ENCODE measurements around the gene PKNOX2. TPM values are rescaled to one million over a fixed set of nuclear protein-coding genes. Genes with fewer than 3 reads are reported as not detected.
A peak's percentile ranks its signal among the peaks of the same experiment; 100 is the strongest.

Gene PKNOX2
- total RNA-seq, 1 experiment from 2014 or later = not detected

DNA sequence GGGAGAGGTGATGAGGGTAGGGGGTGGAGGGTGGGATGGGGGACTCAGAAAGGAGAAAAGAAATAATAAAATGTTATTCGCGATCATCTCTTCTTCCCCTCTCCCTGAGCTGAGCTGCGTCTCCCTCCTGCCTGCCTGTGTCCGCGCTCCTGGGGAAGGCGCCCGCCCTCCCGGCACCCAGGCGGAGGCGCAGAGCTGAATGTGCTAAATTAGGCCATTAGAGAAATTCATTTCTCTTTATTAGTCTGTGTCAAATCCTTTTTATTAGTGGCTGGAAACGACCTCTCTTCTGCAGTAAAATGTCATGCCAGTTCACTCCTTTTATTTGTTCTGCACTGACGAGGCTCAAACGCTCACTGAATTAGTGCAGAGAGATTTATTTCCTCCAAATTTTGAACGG, 215.4 kb downstream of the PKNOX2 start:
- no peaks in the 10 kb centered on the region for H3K4me1 ChIP-seq (replicated peaks)
- no peak overlapping the region for H3K4me3 ChIP-seq
- no peaks in the 10 kb centered on the region for H3K27me3 ChIP-seq (replicated peaks)
- no peaks in the 10 kb centered on the region for H3K9me3 ChIP-seq (replicated peaks)
- DNase-seq (ENCODE audit: low read depth in 1 of 2, low spot score in 2 of 2) = no peak
- H3K36me3 ChIP-seq = no peaks in the 10 kb centered on the region
- no peak overlapping the region for H3K27ac ChIP-seq

DNA sequence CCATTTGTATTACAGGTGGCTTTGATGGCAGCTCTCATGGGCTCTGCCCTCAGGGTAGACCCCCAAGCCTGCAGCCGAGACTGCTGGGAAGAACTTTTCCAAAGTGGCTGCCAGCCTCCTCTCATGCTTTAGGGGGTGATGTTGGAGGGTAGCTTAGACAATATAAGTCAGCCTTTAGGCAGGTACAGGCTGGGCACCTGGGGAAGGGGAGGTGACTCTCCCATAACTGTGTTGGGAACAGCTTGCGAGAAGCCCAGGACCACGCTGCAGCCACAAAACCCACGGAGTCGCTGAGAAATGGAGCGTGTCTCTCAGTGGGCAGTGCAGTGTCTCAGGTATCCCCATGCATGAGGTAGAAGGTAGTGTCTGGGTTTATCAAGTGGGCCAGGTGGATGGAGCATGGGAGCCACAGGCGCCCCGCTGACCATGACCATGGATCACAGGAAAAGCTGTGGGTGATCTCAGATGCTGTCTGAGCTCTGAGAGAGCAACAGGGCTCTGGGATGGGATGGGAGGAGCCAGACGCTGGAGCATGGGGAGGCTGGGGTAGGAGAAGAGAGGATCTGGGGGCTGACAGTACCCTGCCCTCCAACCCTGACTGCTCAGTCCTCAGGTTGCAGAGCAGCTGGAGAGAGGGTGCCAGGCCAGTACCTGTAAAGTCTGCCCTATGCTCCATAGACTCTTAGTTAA, 216.3 kb downstream of the PKNOX2 start:
- no peaks in the 10 kb centered on the region for H3K36me3 ChIP-seq

DNA sequence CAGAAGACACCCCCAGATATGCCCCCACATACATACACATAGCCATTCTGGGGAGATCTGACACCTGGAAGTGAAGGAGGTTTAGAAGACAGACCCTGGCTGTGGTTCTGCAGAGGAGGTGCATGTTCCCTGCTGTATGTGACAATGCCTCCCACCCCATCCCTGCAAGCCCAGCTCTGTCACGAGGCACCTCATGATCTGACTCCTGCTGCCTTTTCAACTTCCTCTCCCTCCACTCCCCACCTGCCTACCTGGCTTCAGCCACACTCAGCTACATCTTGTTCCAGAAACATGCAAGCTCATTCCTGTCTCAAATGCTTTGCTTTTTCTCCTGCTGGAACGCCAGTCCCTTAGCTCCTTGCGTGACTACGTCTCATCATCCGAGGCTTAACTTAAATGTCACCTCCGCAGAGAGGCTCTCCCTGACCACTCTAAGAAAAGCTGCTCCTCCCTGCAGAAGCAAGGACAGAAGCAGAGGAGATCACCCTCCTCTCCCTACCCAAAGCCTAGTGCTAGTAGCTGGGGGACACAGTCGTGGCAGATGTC, 217.0 kb downstream of the PKNOX2 start:
- Histone ChIP-seq H3K4me1 (replicated peaks) (no peaks in the 10 kb centered on the region), H3K9me3 (replicated peaks) (no peaks in the 10 kb centered on the region), H3K27ac (no peak overlapping the region), H3K4me3 (no peak overlapping the region), H3K36me3 (no peaks in the 10 kb centered on the region), H3K27me3 (replicated peaks) (no peaks in the 10 kb centered on the region)
- no peak for DNase-seq (ENCODE audit: low read depth in 1 of 2, low spot score in 2 of 2)

More for the DNA sequence above, 216.3 kb downstream of the PKNOX2 start:
- Histone ChIP-seq H3K4me1 (replicated peaks) (no peaks in the 10 kb centered on the region), H3K4me3 (no peak overlapping the region), H3K9me3 (replicated peaks) (no peaks in the 10 kb centered on the region), H3K27ac (no peak overlapping the region), H3K27me3 (replicated peaks) (no peaks in the 10 kb centered on the region)
- no peak for DNase-seq (ENCODE audit: low read depth in 1 of 2, low spot score in 2 of 2)

DNA sequence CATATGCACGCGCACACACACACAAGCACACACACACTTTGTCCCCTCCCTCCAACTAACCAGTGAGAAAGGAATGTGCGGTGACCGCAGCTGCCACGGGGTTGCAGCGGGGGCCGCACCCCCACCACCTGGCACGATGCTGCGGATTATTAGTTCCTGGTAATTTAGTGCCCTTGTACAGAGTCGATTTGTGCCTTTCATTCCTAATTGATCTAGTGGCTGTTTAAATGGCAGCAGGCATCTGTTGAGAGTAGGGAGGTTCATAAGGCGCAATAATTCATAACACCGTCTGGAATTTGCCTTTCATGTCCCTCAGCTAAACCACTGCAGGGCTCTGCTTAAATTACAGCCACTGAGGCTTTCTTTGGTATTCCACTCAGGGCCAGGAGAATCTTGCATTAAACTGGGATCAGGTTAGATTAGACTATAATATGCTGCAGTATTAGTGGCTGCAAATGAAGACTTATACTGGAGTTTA, 217.8 kb downstream of the PKNOX2 start:
- Histone ChIP-seq H3K9me3 (replicated peaks) (no peaks in the 10 kb centered on the region), H3K4me1 (replicated peaks) (no peaks in the 10 kb centered on the region), H3K27me3 (replicated peaks) (no peaks in the 10 kb centered on the region), H3K4me3 (no peak overlapping the region), H3K27ac (no peak overlapping the region), H3K36me3 (no peaks in the 10 kb centered on the region)
- no peak for DNase-seq (ENCODE audit: low read depth in 1 of 2, low spot score in 2 of 2)

DNA sequence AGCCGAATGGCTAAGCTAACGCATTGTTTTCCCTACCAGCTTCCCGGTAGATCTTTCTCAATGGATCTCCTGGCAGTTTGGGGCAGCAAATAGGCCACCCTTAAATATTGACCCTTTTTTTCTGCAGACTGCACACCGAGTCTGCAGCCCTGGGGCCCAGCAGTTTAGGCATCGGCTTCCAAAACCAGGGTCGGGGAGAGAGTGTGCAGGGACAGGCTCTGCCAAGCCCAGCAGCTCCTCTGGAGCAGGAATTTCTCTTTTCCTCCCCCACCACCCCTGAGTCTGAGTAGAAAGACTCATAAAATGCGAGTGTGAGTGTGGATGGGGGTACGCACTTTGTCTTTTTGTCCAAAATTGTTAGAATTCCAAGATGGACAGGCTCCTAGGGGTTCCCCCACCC, 218.3 kb downstream of the PKNOX2 start:
- DNase-seq (ENCODE audit: low read depth in 1 of 2, low spot score in 2 of 2) = no peak
- Histone ChIP-seq H3K4me3 (no peak overlapping the region), H3K9me3 (replicated peaks) (no peaks in the 10 kb centered on the region), H3K4me1 (replicated peaks) (no peaks in the 10 kb centered on the region), H3K36me3 (no peaks in the 10 kb centered on the region), H3K27me3 (replicated peaks) (no peaks in the 10 kb centered on the region), H3K27ac (no peak overlapping the region)

DNA sequence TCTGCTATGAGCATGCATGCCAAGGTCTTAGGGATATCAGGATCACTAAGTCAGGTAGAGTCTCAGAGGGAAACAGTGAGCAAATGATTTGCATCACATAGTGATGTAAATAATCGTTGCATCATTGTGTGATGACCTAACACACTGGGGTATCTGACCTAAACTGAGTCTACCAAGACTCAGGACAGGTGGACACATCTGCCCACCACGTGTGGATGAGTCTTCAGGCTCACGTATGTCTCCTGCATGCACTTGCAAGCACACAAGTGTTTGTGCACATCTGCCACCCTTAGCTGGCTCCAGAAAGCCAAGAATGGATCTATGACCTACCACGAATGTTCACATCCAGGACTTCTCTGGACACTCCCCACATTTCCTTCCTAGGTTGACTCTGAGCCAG, 220.3 kb downstream of the PKNOX2 start:
- no peaks in the 10 kb centered on the region for H3K27me3 ChIP-seq (replicated peaks)
- no peaks in the 10 kb centered on the region for H3K4me1 ChIP-seq (replicated peaks)
- H3K4me3 ChIP-seq = no peak overlapping the region
- H3K9me3 ChIP-seq (replicated peaks) = no peaks in the 10 kb centered on the region
- H3K27ac ChIP-seq = no peak overlapping the region
- DNase-seq (ENCODE audit: low read depth in 1 of 2, low spot score in 2 of 2) = no peak
- no peaks in the 10 kb centered on the region for H3K36me3 ChIP-seq

DNA sequence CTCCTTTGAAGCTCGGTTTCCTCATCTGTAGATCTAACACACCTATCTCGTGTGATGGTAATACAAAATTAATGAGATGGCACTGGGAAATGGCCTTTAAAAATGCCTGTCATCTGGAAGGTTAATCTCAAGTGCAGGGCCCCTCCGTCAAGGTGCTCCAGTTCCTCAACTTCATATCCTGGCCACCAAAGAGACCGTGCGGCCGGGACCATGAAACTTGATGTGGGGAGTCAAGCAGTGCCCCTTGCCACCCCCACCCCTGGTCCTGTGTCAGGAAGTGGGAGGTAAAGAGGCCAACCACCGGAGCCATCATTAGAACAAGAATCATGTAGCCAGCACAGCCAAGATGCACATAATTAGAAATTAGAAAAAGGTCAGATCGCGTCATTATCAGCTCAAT, 223.3 kb downstream of the PKNOX2 start:
- H3K4me3 ChIP-seq = no peak overlapping the region
- H3K27ac ChIP-seq = no peak overlapping the region
- H3K27me3 ChIP-seq (replicated peaks) = no peaks in the 10 kb centered on the region
- no peak for DNase-seq (ENCODE audit: low read depth in 1 of 2, low spot score in 2 of 2)
- H3K36me3 ChIP-seq = no peaks in the 10 kb centered on the region
- H3K9me3 ChIP-seq (replicated peaks) = no peaks in the 10 kb centered on the region
- H3K4me1 ChIP-seq (replicated peaks) = peaks cover 14% of the 10 kb centered on the region

DNA sequence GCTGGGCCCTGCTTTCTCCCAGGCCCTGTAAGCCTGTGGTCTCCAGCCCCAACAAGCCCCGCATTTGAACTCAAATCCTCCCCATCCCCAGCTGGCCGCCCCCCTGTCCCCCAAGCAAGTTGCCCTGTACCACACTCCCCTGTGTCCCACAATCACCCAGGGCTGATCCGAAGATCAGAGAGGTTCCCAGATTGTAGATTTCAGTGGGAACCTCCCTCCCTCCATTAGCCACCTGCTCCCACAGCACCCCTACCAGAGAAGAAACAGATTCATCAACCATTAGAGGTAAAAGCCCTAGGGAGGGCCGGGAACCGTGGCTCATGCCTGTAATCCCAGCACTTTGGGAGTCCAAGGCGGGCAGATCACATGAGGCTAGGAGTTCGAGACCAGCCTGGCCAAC, 224.1 kb downstream of the PKNOX2 start:
- Histone ChIP-seq H3K27ac (no peak overlapping the region), H3K36me3 (no peaks in the 10 kb centered on the region), H3K4me1 (replicated peaks) (peaks cover 14% of the 10 kb centered on the region), H3K4me3 (no peak overlapping the region), H3K9me3 (replicated peaks) (no peaks in the 10 kb centered on the region), H3K27me3 (replicated peaks) (no peaks in the 10 kb centered on the region)
- DNase-seq (ENCODE audit: low read depth in 1 of 2, low spot score in 2 of 2) = no peak

DNA sequence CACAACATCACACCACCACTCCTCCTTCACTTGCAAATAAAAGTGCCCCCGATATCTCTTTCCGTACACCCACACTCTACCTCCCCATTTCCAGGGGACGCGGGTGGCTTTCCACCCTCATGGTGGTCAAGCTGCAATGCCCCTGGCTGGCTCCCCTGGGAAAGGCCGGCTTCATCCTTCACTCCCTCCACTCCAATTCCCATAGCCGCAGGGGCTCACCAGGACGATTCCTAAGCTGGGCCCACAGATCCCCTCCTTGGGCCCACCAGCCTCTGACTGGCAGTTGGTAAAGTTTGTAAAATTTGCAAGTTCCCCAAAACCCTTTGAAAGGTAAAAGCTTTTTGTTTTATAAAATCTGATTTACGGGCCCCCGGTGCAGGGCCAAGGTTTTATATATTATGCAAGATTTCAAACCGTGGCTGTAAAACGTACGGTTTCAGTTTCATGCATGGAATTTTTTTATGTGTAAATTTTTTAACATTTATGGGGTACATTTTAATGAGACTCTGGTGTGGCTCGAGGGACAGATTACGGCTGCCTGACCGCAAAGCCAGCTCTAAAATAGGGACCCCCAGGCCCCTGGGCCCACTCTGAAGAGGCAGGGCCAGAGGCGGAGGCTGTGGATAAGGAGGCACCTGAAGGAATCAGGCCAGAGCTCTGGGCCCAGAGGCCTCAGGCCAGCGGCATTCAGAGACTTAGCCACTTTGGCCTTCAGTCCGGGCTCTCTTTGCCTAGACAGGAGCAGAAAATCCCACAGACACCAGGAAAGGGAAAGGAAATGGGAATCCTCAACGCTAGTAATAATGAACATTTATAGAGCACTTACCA, 225.0 kb downstream of the PKNOX2 start:
- H3K27me3 ChIP-seq (replicated peaks) = no peaks in the 10 kb centered on the region
- no peaks in the 10 kb centered on the region for H3K36me3 ChIP-seq
- H3K9me3 ChIP-seq (replicated peaks) = no peaks in the 10 kb centered on the region
- DNase-seq (ENCODE audit: low read depth in 1 of 2, low spot score in 2 of 2) = no peak
- no peak overlapping the region for H3K27ac ChIP-seq
- H3K4me3 ChIP-seq = no peak overlapping the region
- H3K4me1 ChIP-seq (replicated peaks) = peaks cover 14% of the 10 kb centered on the region

DNA sequence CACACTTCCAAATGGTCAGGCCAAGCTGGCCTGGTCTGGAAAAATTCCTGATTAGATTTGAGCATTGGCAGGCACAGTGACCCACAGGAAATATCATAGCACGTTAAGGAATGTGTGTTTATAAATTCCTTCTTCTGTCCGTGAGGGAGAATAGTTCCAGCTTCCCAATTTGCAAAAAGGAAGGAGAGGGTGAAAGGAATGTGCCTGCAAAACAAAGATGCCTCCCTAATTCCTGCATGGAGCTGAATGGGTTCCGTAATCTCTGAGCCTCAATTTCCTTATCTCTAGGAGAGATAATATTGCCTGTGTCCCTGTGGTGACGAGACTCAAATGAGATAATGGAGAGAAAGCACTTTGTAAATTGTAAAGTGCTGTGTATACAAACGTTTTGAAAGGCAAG, 226.4 kb downstream of the PKNOX2 start:
- Histone ChIP-seq H3K27ac (0 out of 2 replicates have a peak overlapping the region, but pooled peaks have one; percentile 14), H3K4me1 (replicated peaks) (peaks cover 14% of the 10 kb centered on the region), H3K9me3 (replicated peaks) (no peaks in the 10 kb centered on the region), H3K27me3 (replicated peaks) (no peaks in the 10 kb centered on the region), H3K4me3 (no peak overlapping the region), H3K36me3 (no peaks in the 10 kb centered on the region)
- DNase-seq (ENCODE audit: low read depth in 1 of 2, low spot score in 2 of 2) = peak in 1 of 2 experiments; percentile 38

DNA sequence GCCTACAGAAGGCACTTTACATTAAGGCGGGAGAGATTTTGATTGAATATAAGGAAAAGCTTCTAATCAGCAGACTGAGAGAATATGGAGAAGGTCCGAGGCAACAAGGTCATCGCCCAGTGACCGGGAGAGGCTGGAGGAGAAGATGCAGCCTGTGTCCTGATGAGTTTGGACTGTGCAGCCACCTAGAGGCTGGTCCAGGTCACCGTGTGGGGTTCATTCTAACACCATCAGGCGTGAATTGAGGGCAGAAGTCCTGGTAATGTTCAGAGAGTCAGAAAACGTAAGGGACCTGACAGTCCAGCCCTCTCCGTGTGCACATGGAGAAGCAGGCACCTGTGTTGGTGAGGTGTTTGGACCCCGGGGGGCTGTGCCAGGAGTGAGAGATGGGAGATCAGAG, 228.8 kb downstream of the PKNOX2 start:
- H3K4me1 ChIP-seq (replicated peaks) = peaks cover 14% of the 10 kb centered on the region
- DNase-seq (ENCODE audit: low read depth in 1 of 2, low spot score in 2 of 2) = no peak
- no peak overlapping the region for H3K4me3 ChIP-seq
- H3K36me3 ChIP-seq = no peaks in the 10 kb centered on the region
- no peaks in the 10 kb centered on the region for H3K9me3 ChIP-seq (replicated peaks)
- H3K27me3 ChIP-seq (replicated peaks) = no peaks in the 10 kb centered on the region
- no peak overlapping the region for H3K27ac ChIP-seq

DNA sequence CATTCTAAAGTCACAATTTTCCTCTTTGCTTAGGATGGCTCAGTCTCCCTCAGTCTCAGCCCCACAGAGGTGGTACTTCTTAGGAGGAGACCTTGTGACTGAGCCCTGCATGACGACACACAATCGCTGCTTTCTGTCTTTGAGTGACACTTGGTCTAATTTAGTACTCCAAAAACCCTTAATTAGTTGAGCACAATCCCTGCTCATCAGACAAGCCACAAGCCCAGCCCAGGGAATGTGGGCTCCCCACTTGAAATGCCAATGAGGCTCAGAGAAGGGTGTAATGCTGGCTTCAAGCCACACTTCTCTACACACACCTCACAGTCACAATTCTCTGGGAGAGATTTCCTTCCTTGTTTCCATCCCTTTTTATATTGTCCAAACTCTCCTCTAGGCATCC, 229.7 kb downstream of the PKNOX2 start:
- no peaks in the 10 kb centered on the region for H3K36me3 ChIP-seq
- no peak for DNase-seq (ENCODE audit: low read depth in 1 of 2, low spot score in 2 of 2)
- H3K27me3 ChIP-seq (replicated peaks) = no peaks in the 10 kb centered on the region
- peaks cover 14% of the 10 kb centered on the region for H3K4me1 ChIP-seq (replicated peaks)
- H3K9me3 ChIP-seq (replicated peaks) = no peaks in the 10 kb centered on the region
- no peak overlapping the region for H3K27ac ChIP-seq
- H3K4me3 ChIP-seq = no peak overlapping the region

DNA sequence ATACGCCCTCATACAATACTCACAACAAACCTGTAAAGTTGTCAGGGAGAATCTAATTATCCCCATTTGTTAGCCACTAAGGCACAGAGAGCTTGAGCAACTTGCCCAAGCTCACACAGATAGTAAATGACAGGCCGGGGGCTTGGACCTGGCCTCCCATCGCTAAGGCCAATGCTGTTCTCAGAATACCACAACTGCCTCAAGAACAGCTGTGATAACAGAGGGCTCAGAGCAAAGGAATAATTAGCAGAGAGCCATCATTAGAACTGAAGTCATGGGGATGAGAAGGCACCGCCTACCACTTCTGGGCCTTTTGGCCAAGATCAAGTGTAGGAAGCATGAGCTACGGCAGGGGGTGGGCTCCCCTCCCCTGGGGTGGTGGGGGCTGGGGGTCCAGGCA, 232.9 kb downstream of the PKNOX2 start:
- Histone ChIP-seq H3K27me3 (replicated peaks) (no peaks in the 10 kb centered on the region), H3K9me3 (replicated peaks) (no peaks in the 10 kb centered on the region), H3K4me3 (no peak overlapping the region), H3K4me1 (replicated peaks) (no peaks in the 10 kb centered on the region), H3K36me3 (no peaks in the 10 kb centered on the region), H3K27ac (no peak overlapping the region)
- no peak for DNase-seq (ENCODE audit: low read depth in 1 of 2, low spot score in 2 of 2)

DNA sequence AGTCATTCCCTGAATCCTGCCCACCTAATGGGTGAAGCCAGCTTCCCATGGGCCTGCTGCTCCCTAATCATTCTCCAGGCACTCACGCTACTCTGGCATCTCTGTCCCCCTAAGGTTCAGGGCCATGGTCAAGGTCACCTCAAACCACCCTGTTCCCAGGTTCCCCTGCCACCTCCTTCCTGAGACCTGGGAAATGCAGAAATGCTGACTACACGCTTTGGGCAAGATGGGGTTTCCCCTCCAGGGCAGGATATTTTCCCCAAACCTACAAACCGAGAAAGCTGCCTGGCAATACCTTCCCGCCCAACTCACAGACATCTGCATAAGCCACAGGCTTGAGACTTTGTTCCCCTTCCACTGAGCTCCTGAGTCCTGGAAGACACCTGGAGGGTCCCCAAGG, 233.9 kb downstream of the PKNOX2 start:
- no peak for DNase-seq (ENCODE audit: low read depth in 1 of 2, low spot score in 2 of 2)
- Histone ChIP-seq H3K36me3 (no peaks in the 10 kb centered on the region), H3K4me3 (no peak overlapping the region), H3K9me3 (replicated peaks) (no peaks in the 10 kb centered on the region), H3K4me1 (replicated peaks) (no peaks in the 10 kb centered on the region), H3K27ac (no peak overlapping the region), H3K27me3 (replicated peaks) (no peaks in the 10 kb centered on the region)

All from SJSA1 (cell line).